Measurements from ENCODE around the gene FCN3.
"Not testable (repeated sequence)": the region's sequence is repeated elsewhere in the genome, so short reads cannot be mapped to it uniquely, and the experiment has no call there.

FCN3 gene

GRCh38 chr1:27374362-27375086, at the start of gene FCN3:
Gene FCN3, minus strand, starts transcription at chr1:27374824. Its CDS starts 6 bp downstream, at chr1:27374818.
- DNase-seq (ENCODE audit: low spot score): no peak

GRCh38 chr1:27423709-27424108, 49.1 kb upstream of the FCN3 start:
- DNase-seq (ENCODE audit: low spot score): no peak

- peak; percentile 70 for DNase-seq (ENCODE audit: low spot score)
These were observed 43.9 kb upstream of the FCN3 start for GRCh38 chr1:27418326-27419185.

- DNase-seq (ENCODE audit: low spot score): no peak
These were observed 43.1 kb upstream of the FCN3 start for GRCh38 chr1:27417713-27418112.

GRCh38 chr1:27416387-27417111, 41.9 kb upstream of the FCN3 start:
- peak; percentile 48 for DNase-seq (ENCODE audit: low spot score)

- DNase-seq (ENCODE audit: low spot score): no peak
These were observed 39.5 kb upstream of the FCN3 start for GRCh38 chr1:27414091-27414490.

GRCh38 chr1:27413004-27413403, 38.4 kb upstream of the FCN3 start:
- no peak for DNase-seq (ENCODE audit: low spot score)

GRCh38 chr1:27412502-27412901, 37.9 kb upstream of the FCN3 start:
- DNase-seq (ENCODE audit: low spot score): no peak

GRCh38 chr1:27410709-27411108, 36.1 kb upstream of the FCN3 start:
- no peak for DNase-seq (ENCODE audit: low spot score)

- DNase-seq (ENCODE audit: low spot score): no peak
These were observed 35.0 kb upstream of the FCN3 start for GRCh38 chr1:27409669-27410068.

- no peak for DNase-seq (ENCODE audit: low spot score)
These were observed 33.5 kb upstream of the FCN3 start for GRCh38 chr1:27408151-27408550.

GRCh38 chr1:27406791-27407190, 32.2 kb upstream of the FCN3 start:
- not testable (repeated sequence) for DNase-seq (ENCODE audit: low spot score)

GRCh38 chr1:27406362-27406680, 31.7 kb upstream of the FCN3 start:
- no peak for DNase-seq (ENCODE audit: low spot score)

GRCh38 chr1:27405598-27406361, 31.2 kb upstream of the FCN3 start:
- not testable (repeated sequence) for DNase-seq (ENCODE audit: low spot score)

GRCh38 chr1:27405074-27405473, 30.4 kb upstream of the FCN3 start:
- DNase-seq (ENCODE audit: low spot score): no peak

GRCh38 chr1:27403931-27404330, 29.3 kb upstream of the FCN3 start:
- DNase-seq (ENCODE audit: low spot score): no peak

- no peak for DNase-seq (ENCODE audit: low spot score)
These were observed 28.6 kb upstream of the FCN3 start for GRCh38 chr1:27403065-27403726.

GRCh38 chr1:27402349-27402754, 27.7 kb upstream of the FCN3 start:
- peak; percentile 61 for DNase-seq (ENCODE audit: low spot score)

- DNase-seq (ENCODE audit: low spot score): no peak
These were observed 26.3 kb upstream of the FCN3 start for GRCh38 chr1:27400963-27401341.

GRCh38 chr1:27400082-27400962, 25.7 kb upstream of the FCN3 start:
- no peak for DNase-seq (ENCODE audit: low spot score)

Measured in COLO829 (cell line).